ENCODE data around the gene TREML2. TPM values are rescaled to one million over a fixed set of nuclear protein-coding genes. Genes with fewer than 3 reads are reported as not detected.
"Not testable (repeated sequence)": the region's sequence is repeated elsewhere in the genome, so short reads cannot be mapped to it uniquely, and the experiment has no call there.

Gene TREML2
- polyA plus RNA-seq (ENCODE audit: insufficient read length), result 0.08 TPM

GRCh38 chr6:41200901-41201763, at the start of gene TREML2:
Gene TREML2, minus strand, starts transcription at chr6:41201149. Its CDS starts 141 bp downstream, at chr6:41201008.
- DNase-seq, result no peak

GRCh38 chr6:41247882-41248705, 47.1 kb upstream of the TREML2 start:
- DNase-seq, result no peak

- DNase-seq, result no peak
Observed at GRCh38 chr6:41247288-41247865, 46.4 kb upstream of the TREML2 start.

GRCh38 chr6:41246529-41246928, 45.6 kb upstream of the TREML2 start:
- not testable (repeated sequence) for DNase-seq

- DNase-seq, result no peak
Observed at GRCh38 chr6:41239467-41240159, 38.7 kb upstream of the TREML2 start.

GRCh38 chr6:41237128-41237527, 36.2 kb upstream of the TREML2 start:
- no peak for DNase-seq

GRCh38 chr6:41236276-41236675, 35.3 kb upstream of the TREML2 start:
- no peak for DNase-seq

GRCh38 chr6:41232667-41233066, 31.7 kb upstream of the TREML2 start:
- DNase-seq, result no peak

- no peak for DNase-seq
Observed at GRCh38 chr6:41231246-41231645, 30.3 kb upstream of the TREML2 start.

GRCh38 chr6:41229721-41230120, 28.8 kb upstream of the TREML2 start:
- no peak for DNase-seq

GRCh38 chr6:41228616-41229015, 27.7 kb upstream of the TREML2 start:
- DNase-seq, result no peak

- no peak for DNase-seq
Observed at GRCh38 chr6:41228096-41228495, 27.1 kb upstream of the TREML2 start, which contains the start of gene TREML4. Gene TREML4, plus strand, starts transcription at chr6:41228349. Its CDS starts 79 bp downstream, at chr6:41228428.

GRCh38 chr6:41226752-41227151, 25.8 kb upstream of the TREML2 start:
- no peak for DNase-seq

- no peak for DNase-seq
Observed at GRCh38 chr6:41224800-41225199, 23.9 kb upstream of the TREML2 start.

GRCh38 chr6:41222513-41222912, 21.6 kb upstream of the TREML2 start:
- DNase-seq, result no peak

GRCh38 chr6:41222045-41222444, 21.1 kb upstream of the TREML2 start:
- no peak for DNase-seq

GRCh38 chr6:41216616-41217015, 15.7 kb upstream of the TREML2 start:
- no peak for DNase-seq

GRCh38 chr6:41215777-41216176, 14.8 kb upstream of the TREML2 start:
- no peak for DNase-seq

- DNase-seq, result no peak
Observed at GRCh38 chr6:41214559-41215238, 13.8 kb upstream of the TREML2 start.

GRCh38 chr6:41209547-41210320, 8.8 kb upstream of the TREML2 start:
- no peak for DNase-seq
